Neural progenitor cell (in vitro differentiated cells): ENCODE results near the gene TATDN2.

Source experiments
- CTCF ChIP-seq: fragments of 200-600 bp; sonication (generic); IDR thresholded peaks from 2 replicates; pipeline ENCODE4 v1.5.1; 2017; ENCODE audit warnings: antibody characterized with exemption, mild to moderate bottlenecking
- EZH2phosphoT487 ChIP-seq: fragments of 200-600 bp; sonication (generic); IDR thresholded peaks from 2 replicates; pipeline ENCODE4 v1.6.1; 2017; ENCODE audit warnings: antibody characterized with exemption

GRCh38 chr3:10304905-10305304 lies 56.6 kb downstream of the TATDN2 start:
- TF ChIP-seq CTCF: no peak
- TF ChIP-seq EZH2phosphoT487: no peak
